ENCODE measurements around the gene PRKCE. TPM values are rescaled to one million over a fixed set of nuclear protein-coding genes. Genes with fewer than 3 reads are reported as not detected.

The PRKCE gene
- total RNA-seq, 2 experiments from 2014 or later = 17.0 to 42.1 TPM

DNA sequence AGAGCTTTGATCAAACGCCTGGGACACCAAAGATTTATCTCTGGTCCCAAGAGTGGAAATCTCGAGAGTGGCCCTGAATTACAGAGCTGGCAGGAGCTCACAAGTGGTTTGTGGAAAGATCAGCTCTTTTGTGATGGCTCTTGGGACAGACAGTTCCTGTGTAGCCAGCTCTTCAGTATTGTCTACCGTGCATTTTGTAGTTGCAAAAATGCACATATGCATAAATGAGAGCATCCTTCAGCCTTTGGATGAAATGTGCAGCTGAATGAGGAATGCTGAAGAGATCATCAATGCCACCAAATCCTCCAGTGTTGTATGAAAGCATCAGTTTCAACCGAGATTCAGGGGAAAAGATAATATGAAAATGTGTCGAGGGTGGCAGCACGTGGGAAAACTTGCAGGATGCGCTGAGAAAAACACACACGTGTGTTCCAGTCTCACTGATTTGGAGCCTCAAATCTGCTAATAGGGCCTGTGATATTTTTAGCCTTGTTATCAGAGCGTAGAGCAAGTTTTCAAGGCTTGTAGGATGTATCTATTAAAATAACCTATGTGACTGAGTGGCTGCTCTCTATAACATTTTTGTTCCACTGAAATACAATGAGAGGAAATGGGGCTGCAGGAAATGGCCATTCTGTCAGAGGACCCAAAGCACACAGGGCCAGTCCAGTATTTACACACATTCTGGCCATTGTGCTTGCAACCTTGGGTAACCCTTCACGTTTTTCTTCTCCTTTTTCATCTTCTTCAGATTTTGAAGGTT is 138.7 kb downstream of the PRKCE start:
- ChIA-PET POLR2A (interaction anchor here (0.5 to 1.3 kb wide), 4 partner anchors 8 to 59 kb away, joined by 3 to 10 read pairs (median 4); no protein-coding TSS in a partner anchor), CTCF (ENCODE audit: unreplicated experiment) (no interaction called here)
- DNase-seq (ENCODE audit: low spot score) = no peak
- no TSS peak for BruUV-seq (replicated peaks)
- Histone ChIP-seq H2AFZ (ENCODE audit: low read length) (no peak overlapping the region), H3K27ac (ENCODE audit: low read depth, low read length, poor library complexity, severe bottlenecking) (no peak overlapping the region), H3K9me2 (ENCODE audit: insufficient read depth, low read length) (no peaks in the 10 kb centered on the region), H3K4me2 (ENCODE audit: low read length) (no peak overlapping the region; the same call in 1 of the 2 replicates), H4K20me1 (ENCODE audit: insufficient read depth, low read length) (no peaks in the 10 kb centered on the region; the same call in none of the 2 replicates), H3K4me3 (ENCODE audit: low read depth, low read length, poor library complexity, severe bottlenecking) (no peak overlapping the region), H3K9me3 (ENCODE audit: low read length) (no peaks in the 10 kb centered on the region), H3K4me1 (ENCODE audit: insufficient read depth, low read length, poor library complexity, severe bottlenecking) (peaks cover 18% of the 10 kb centered on the region), H3K36me3 (ENCODE audit: insufficient read depth, low read length) (no peaks in the 10 kb centered on the region), H3K79me2 (ENCODE audit: insufficient read depth, low read depth, low read length) (no peaks in the 10 kb centered on the region)
- intact Hi-C loops (cut with micrococcal nuclease; ENCODE audit: unreplicated experiment) = no loop called here
- TF ChIP-seq, protein P1, sequence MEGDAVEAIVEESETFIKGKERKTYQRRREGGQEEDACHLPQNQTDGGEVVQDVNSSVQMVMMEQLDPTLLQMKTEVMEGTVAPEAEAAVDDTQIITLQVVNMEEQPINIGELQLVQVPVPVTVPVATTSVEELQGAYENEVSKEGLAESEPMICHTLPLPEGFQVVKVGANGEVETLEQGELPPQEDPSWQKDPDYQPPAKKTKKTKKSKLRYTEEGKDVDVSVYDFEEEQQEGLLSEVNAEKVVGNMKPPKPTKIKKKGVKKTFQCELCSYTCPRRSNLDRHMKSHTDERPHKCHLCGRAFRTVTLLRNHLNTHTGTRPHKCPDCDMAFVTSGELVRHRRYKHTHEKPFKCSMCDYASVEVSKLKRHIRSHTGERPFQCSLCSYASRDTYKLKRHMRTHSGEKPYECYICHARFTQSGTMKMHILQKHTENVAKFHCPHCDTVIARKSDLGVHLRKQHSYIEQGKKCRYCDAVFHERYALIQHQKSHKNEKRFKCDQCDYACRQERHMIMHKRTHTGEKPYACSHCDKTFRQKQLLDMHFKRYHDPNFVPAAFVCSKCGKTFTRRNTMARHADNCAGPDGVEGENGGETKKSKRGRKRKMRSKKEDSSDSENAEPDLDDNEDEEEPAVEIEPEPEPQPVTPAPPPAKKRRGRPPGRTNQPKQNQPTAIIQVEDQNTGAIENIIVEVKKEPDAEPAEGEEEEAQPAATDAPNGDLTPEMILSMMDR (conservative IDR thresholded peaks at IDR 0.05; ENCODE audit: low read length) = no peak
- no peak for TF ChIP-seq EZH2phosphoT487 (IDR thresholded peaks at IDR 0.05; ENCODE audit: borderline replicate concordance, low read depth, low read length)

DNA sequence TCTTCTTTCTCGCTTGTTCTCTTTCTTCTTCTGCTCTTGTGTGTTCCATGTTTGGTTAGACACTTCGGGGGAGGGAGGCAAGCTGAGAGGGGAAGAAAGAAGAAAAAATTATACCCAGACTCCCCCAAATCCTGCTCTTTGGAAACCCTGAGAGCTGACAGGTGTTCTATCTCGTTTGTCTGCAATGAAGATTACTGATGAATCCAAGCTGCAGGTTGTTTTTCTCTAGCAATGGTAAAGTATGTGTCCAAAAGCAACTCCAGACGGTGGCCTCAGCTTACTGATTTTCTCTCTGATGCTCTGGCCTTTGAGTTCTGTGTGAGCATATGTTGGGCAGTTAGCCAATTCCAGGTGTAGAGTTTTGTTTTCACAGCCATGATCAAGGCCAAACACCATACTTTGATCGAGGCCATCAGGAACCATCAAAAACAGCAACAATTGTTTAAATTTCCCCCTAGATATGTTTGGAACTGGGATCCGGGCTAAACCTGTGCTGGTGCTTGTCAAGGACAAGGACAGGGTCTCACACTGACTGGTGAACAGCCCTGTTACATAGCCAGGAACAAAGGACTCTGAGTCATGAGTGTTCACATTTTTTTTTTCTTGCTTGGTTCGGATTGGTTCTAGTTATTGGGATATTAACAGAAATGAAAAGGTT is 142.0 kb downstream of the PRKCE start:
- BruUV-seq (replicated peaks) = no TSS peak
- H3K4me1 ChIP-seq (ENCODE audit: insufficient read depth, low read length, poor library complexity, severe bottlenecking) = peaks cover 18% of the 10 kb centered on the region
- H2AFZ ChIP-seq (ENCODE audit: low read length) = no peak overlapping the region
- no peaks in the 10 kb centered on the region for H3K36me3 ChIP-seq (ENCODE audit: insufficient read depth, low read length)
- intact Hi-C loops (cut with micrococcal nuclease; ENCODE audit: unreplicated experiment) = no loop called here
- H3K4me3 ChIP-seq (ENCODE audit: low read depth, low read length, poor library complexity, severe bottlenecking) = no peak overlapping the region
- ChIA-PET CTCF (ENCODE audit: unreplicated experiment) (no interaction called here), POLR2A (interaction anchor here (1.1 kb wide), 1 partner anchor 19 kb away, joined by 3 read pairs; no protein-coding TSS in a partner anchor)
- H3K4me2 ChIP-seq (ENCODE audit: low read length) = no peak overlapping the region
- H3K79me2 ChIP-seq (ENCODE audit: insufficient read depth, low read depth, low read length) = no peaks in the 10 kb centered on the region
- TF ChIP-seq EZH2phosphoT487 (IDR thresholded peaks at IDR 0.05; ENCODE audit: borderline replicate concordance, low read depth, low read length) = no peak
- TF ChIP-seq, protein P1 (conservative IDR thresholded peaks at IDR 0.05; ENCODE audit: low read length) = no peak
- no peaks in the 10 kb centered on the region for H3K9me3 ChIP-seq (ENCODE audit: low read length)
- no peaks in the 10 kb centered on the region for H3K9me2 ChIP-seq (ENCODE audit: insufficient read depth, low read length)
- DNase-seq (ENCODE audit: low spot score) = no peak
- no peak overlapping the region for H3K27ac ChIP-seq (ENCODE audit: low read depth, low read length, poor library complexity, severe bottlenecking)
- no peaks in the 10 kb centered on the region; the same call in none of the 2 replicates for H4K20me1 ChIP-seq (ENCODE audit: insufficient read depth, low read length)

Measured in OCI-LY7 (cell line).